GM20000 (cell line): ENCODE results near the gene DHFR2.

Source experiments
- DNase-seq: peaks from one replicate; pipeline ENCODE4 v3.0.0; 2012; ENCODE audit warnings: low spot score
- CTCF ChIP-seq: IDR thresholded peaks from 2 replicates; pipeline ENCODE4 v1.5.1; 2012; ENCODE audit warnings: mild to moderate bottlenecking, control low read depth; ENCODE audit errors: extremely low read depth, missing control alignments

The DHFR2 gene

GRCh38 chr3:94015025-94015424 is 47.7 kb downstream of the DHFR2 start:
- DNase-seq = no peak
- no peak for TF ChIP-seq CTCF

- TF ChIP-seq CTCF = no peak
- no peak for DNase-seq
These were observed 50.5 kb downstream of the DHFR2 start for GRCh38 chr3:94012185-94012584.

- DNase-seq = no peak
- TF ChIP-seq CTCF = no peak
These were observed 51.4 kb downstream of the DHFR2 start for GRCh38 chr3:94011233-94011711.

- no peak for TF ChIP-seq CTCF
- no peak for DNase-seq
These were observed 53.1 kb downstream of the DHFR2 start for GRCh38 chr3:94009608-94010007.

- TF ChIP-seq CTCF = no peak
- no peak for DNase-seq
These were observed 54.5 kb downstream of the DHFR2 start for GRCh38 chr3:94008253-94008652.
